A549 (cell line): Measurements from ENCODE around the gene CDH4.

ENCODE experiments used
- CTCF ChIP-seq: fragments of >200 bp; sonication (Bioruptor Twin); formaldehyde crosslinking; IDR thresholded peaks from 3 replicates; pipeline ENCODE4 v1.5.1; 2016
- POLR2A ChIP-seq: IDR thresholded peaks from 2 replicates; pipeline ENCODE4 v1.6.1; 2012; ENCODE audit warnings: mild to moderate bottlenecking, low read length
- RARB ChIP-seq: fragments of 250-450 bp; sonication (Bioruptor Pico); IDR thresholded peaks from 2 replicates; pipeline ENCODE4 v1.8.0; 2021; ENCODE audit warnings: mild to moderate bottlenecking, moderate library complexity
- RFX5 ChIP-seq: fragments of 450-650 bp; IDR thresholded peaks from 2 replicates; pipeline ENCODE4 v1.7.1; 2014; ENCODE audit warnings: antibody characterized with exemption, mild to moderate bottlenecking, moderate library complexity
- ZSCAN20 ChIP-seq: fragments of 250-450 bp; sonication (Bioruptor Pico); IDR thresholded peaks from 2 replicates; pipeline ENCODE4 v1.8.0; 2022; ENCODE audit warnings: mild to moderate bottlenecking, moderate library complexity

- TF ChIP-seq CTCF (no peak), RFX5 (no peak), RARB (CRISPR knock-in tag) (no peak), POLR2A (no peak), ZSCAN20 (no peak)
Observed at GRCh38 chr20:61505508-61505907, 253.4 kb downstream of the CDH4 start.
